Activated gamma-delta T cell treated with Interleukin-2 at 50 U/mL for 16 hours (primary cell): ENCODE results near the gene EXOSC3.
"Not testable (repeated sequence)": the region's sequence is repeated elsewhere in the genome, so short reads cannot be mapped to it uniquely, and the experiment has no call there.

Source experiments
- DNase-seq: peaks from one replicate; pipeline ENCODE4 v3.0.0-alpha.2; 2020

Gene EXOSC3

DNA sequence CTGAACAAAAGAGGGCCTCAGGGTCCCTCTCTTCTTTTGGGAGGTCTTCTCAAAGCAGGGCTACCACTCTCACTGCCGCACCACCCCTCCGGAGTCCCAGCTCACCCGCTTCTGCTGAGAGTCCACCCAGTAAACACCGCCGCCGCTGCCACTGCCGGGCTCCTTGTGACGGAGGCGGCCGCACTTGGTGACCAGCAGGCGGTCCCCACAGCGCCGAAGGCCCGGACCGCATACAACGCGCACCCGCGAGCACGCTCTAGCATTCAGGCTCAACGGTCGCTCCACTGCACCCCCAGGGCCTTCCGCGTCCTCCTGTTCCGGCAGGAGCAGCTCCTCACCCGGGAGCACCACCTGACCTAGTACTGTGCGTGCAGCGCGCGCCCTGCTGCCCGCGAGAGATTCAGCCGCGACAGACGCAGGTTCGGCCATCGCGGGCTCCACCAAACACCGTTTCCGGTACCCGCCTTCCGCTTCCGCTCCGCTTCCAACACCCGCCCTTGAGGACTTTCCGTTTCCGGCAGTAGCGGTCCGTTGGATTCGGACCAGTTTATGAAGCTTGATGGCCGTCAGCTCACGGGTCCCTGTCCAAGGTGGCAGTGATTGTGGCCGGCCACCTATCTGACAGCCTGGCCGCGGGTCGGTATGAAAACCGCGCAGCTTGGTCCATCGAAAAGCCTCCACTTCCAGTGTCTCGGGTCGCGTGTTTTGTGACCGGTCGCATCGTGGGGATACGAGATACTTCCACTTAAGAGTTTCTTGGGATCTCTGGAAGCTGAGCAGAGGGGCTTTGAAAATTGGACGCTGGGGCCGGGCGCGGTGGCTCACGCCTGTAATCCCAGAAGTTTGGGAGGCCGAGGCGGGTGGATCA, at the start of gene EXOSC3:
Gene EXOSC3 (minus strand): TSS at position 449 of the 868 bp plus-strand sequence. CDS start 20 bp downstream, at position 429.
- DNase-seq: peak; percentile 83

- no peak for DNase-seq
Measured at GRCh38 chr9:37827483-37828165, 42.8 kb upstream of the EXOSC3 start.

DNA sequence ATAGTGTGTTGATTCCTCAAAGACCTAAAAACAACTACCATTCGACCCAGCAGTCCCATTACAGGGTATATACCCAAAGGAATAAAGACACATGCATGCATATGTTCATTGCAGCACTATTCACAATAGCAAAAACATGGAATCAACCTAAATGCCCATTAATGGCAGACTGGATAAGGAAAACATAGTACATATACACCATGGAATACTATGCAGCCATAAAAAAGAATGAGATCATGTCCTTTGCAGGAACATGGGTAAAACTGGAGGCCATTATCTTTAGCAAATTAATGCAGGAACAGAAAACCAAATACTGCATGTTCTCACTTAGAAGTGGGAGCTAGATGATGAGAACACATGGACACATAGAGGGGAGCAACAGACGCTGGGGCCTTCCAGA, 40.3 kb upstream of the EXOSC3 start:
- DNase-seq: not testable (repeated sequence)

- no peak for DNase-seq
Measured at GRCh38 chr9:37820142-37820541, 35.3 kb upstream of the EXOSC3 start.

GRCh38 chr9:37818849-37819248, 34.0 kb upstream of the EXOSC3 start:
- no peak for DNase-seq

GRCh38 chr9:37812773-37813379, 28.0 kb upstream of the EXOSC3 start:
- no peak for DNase-seq

DNA sequence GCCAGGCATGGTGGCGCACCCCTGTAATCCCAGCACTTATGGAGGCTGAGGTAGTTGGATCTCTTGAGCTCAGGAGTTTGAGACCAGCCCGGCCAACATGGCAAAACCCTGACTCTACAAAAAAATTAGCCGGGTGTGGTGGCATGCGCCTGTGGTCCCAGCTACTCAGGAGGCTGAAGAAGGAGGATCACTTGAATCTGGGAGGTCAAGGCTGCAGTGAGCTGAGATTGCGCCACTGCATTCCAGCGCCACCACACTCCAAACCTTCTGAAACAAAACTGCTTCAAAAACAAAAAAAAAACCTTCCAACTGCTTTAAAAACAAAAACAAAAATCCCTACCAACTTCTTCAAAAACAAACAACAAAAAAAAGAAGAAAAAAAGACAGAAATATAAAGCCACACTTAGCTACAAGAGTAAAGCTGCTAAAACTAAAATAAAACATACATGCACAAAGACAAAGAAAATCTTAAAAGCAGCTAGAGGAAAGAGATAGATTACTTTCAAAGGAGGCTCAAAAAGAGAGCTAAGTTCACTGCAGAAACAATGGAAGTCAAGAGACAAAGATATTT, 27.1 kb upstream of the EXOSC3 start:
- DNase-seq: no peak

DNA sequence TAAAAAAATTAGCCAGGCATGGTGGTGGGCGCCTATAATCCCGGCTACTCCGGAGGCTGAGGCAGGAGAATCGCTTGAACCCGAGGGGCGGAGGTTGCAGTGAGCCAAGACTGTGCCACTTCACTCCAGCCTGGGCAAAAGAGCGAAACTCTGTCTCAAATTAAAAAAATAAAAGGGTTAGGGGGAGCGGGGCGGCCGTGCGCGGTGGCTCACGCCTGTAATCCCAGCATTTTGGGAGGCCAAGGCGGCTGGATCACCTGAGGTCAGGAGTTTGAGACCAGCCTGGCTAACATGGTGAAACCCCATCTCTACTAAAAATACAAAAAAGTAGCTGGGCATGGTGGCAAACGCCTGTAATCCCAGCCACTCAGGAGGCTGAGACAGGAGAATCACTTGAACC, 24.8 kb upstream of the EXOSC3 start:
- DNase-seq: not testable (repeated sequence)

DNA sequence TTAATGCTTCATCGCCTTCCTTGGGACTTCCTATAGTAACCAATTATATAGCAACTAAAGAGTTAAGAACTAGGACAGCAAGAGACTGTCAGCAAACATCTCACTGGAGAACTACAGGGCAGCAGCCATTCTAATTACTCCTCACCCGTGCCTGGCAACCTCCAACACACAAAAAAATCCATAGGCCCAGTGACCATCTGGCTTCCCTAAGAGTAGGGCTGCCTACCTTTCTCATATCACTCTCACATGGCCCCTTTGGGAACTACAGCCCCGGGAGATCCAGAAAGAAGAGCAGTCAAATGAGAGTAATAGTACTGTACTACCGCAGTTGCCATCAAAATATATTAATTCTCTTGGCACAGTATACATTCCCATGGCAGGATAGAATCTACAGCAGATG, 21.4 kb upstream of the EXOSC3 start:
- DNase-seq: no peak

GRCh38 chr9:37801959-37802711, 17.3 kb upstream of the EXOSC3 start:
- no peak for DNase-seq

DNA sequence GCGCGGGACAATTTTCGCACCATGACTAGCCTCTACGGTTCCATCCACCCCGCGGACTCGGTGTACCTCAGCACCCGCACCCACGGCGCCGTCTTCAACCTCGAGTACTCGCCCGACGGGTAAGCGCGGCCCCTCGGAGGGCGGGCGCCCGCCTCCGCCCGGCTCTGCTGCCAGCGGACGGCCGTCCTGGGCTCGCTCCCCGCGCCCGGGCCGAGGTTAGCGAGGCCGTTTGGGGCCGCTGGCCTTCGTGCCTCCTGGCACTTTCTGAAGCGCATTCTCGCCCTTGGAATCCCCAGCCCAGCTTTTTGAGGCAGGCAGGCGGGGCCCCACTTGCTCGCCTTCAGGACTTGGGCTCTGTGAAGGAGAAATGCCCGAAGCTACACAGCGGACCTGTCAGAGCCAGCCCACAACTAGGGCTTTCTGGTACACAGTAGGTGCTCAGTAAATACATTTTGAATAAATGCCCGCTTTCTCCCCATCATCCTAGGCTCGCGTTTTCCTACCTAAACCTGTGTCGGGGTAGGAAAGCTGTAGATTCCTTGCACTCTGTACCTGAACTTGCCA, 16.5 kb upstream of the EXOSC3 start:
- peak; percentile 10 for DNase-seq

GRCh38 chr9:37800631-37801286, 15.9 kb upstream of the EXOSC3 start, which contains the start of gene DCAF10:
TSS of gene DCAF10 (plus strand) at chr9:37800797. CDS start at chr9:37800867, 70 bp downstream.
- DNase-seq: peak; percentile 86

- no peak for DNase-seq
Measured at GRCh38 chr9:37798677-37799076, 13.8 kb upstream of the EXOSC3 start.

DNA sequence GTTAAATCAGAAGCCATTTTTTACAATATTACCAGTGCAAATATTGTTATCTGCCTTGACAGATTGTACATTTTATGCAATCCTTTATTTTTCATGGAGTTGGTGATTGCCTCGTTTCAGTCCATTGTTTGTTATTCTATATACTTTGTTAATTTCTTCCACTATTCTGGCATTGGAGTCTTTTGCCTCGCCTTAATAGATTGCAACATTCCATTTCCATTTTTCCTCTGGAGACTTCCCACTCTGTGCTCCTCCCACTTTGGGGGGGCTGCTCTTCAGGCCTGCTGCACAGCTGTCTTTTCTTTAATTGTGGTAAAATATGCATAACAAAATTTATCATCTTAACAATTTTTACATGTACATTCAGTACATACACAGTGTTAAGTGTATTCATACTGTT, 11.4 kb upstream of the EXOSC3 start:
- no peak for DNase-seq

- no peak for DNase-seq
Measured at GRCh38 chr9:37792122-37792521, 7.3 kb upstream of the EXOSC3 start.

DNA sequence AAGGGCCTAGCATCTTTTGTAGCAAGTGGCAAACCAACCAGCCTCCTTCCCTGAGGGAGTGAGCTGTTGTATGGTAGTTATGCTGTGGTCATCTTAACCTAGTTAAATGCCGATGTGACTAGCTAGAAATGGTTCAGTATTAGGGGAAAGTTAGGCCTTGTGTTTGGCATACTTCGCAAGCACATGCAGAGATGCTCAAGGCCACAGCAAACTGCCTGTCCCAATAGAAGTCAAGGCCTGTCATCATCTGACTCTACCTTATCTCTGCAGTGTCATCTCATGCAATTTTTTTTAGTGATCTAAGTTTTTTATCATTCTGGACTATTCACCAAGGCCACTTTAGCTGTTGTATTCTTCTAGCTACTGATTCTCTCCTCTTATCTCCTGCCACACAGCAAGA, 5.2 kb upstream of the EXOSC3 start:
- DNase-seq: no peak

DNA sequence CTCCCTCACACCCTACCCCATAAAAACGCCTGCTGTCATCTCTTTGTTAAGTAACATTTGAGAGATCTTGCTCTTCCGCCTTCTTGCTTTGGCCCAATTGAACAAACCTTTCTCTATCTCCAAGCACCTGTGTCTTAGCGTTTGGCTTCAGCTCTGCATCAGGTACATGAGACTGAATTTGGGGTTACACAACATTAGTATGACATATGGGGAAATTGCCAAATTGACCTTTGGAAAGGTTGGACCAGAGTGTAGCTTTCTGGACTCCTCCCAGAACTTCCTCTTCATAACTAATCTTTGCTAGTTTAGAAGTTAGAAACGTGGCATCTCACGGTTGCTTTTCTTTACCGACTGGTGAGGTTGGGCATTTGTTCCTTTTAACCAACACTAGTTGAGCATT, 3.5 kb upstream of the EXOSC3 start:
- DNase-seq: no peak

DNA sequence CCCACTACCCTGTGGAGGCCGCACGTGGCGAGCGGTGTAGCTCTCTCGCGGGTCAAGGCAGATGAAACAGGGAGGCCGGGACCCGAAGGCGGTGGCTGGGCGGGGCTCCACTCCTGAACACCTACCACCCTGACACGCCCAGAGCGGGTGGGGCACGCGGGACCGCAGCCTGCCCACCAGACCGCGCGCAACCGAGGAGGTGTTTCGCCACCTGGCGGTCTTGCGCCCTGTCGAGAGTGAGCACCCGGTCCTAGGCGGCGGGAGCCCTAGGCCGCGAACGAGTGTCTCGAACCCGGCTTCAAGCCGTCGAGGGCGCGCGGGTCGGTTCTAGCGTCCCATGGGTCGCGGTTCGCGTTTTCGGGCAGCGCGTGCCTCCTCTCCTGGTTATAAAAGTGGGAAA, 2.2 kb upstream of the EXOSC3 start:
- no peak for DNase-seq

DNA sequence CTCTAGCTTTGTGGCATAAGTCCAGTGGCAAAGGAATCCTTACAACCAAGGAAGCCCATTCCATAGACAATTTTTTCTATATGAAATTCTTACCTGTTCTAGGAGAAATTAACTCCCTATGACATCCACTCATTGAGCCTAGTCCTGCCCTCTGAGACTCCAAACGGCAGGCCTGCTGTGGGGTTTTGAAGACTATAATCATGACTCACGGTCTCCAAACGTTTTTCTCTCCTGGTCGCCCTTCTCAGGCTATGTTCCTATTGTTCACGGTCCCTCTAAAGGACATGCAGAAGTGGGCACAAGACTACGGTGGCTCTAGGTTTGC, 611 bp downstream of the EXOSC3 start:
- no peak for DNase-seq

- no peak for DNase-seq
Measured at GRCh38 chr9:37778534-37778933, 6.3 kb downstream of the EXOSC3 start.

- no peak for DNase-seq
Measured at GRCh38 chr9:37776328-37776727, 8.5 kb downstream of the EXOSC3 start.
